Neural cell (in vitro differentiated cells): ENCODE data around the gene NOTCH4. TPM values are rescaled to one million over a fixed set of nuclear protein-coding genes. Genes with fewer than 3 reads are reported as not detected.

ENCODE experiments used
- H2AFZ ChIP-seq: fragments of 200-600, 300-800 bp; sonication (generic), shearing (Covaris generic); 2 replicates; pipeline ENCODE4 v1.6.0; 2014; ENCODE audit warnings: low read depth, mild to moderate bottlenecking, antibody characterized with exemption, low read length, moderate library complexity
- H3F3A ChIP-seq: fragments of 200-600 bp; shearing (Covaris generic); 2 replicates; pipeline ENCODE4 v1.6.1; 2016; ENCODE audit warnings: mild to moderate bottlenecking, moderate library complexity, mixed read lengths, antibody characterized with exemption, low read length; ENCODE audit not compliant: insufficient read depth, poor library complexity, severe bottlenecking
- H3K27ac ChIP-seq: fragments of 200-600, 300-800 bp; sonication (generic), shearing (Covaris generic); 2 replicates; pipeline ENCODE4 v1.5.1; 2014; ENCODE audit warnings: mild to moderate bottlenecking, low read length, moderate library complexity
- H3K27me3 ChIP-seq: fragments of 300-800, 200-600 bp; sonication (generic), shearing (Covaris generic); 2 replicates; pipeline ENCODE4 v1.6.0; 2014; ENCODE audit warnings: mild to moderate bottlenecking, low read depth, low read length, moderate library complexity; ENCODE audit not compliant: insufficient read depth
- H3K36me3 ChIP-seq: fragments of 300-800, 200-600 bp; sonication (generic), shearing (Covaris generic); 2 replicates; pipeline ENCODE4 v1.5.1; 2014; ENCODE audit warnings: mild to moderate bottlenecking, antibody characterized with exemption, low read length, moderate library complexity; ENCODE audit not compliant: insufficient read depth
- H3K4me2 ChIP-seq: fragments of 300-800, 200-600 bp; sonication (generic), shearing (Covaris generic); 2 replicates; pipeline ENCODE4 v1.6.0; 2014; ENCODE audit warnings: mild to moderate bottlenecking, low read length
- H3K4me3 ChIP-seq: fragments of 300-800, 200-600 bp; sonication (generic), shearing (Covaris generic); 2 replicates; pipeline ENCODE4 v1.5.1; 2014; ENCODE audit warnings: mild to moderate bottlenecking, low read length, moderate library complexity
- H3K79me2 ChIP-seq: fragments of 200-600 bp; shearing (Covaris generic); replicated peaks from 2 replicates; pipeline ENCODE4 v1.6.0; 2014; ENCODE audit warnings: mild to moderate bottlenecking, low read length, moderate library complexity; ENCODE audit not compliant: insufficient read depth
- H3K9ac ChIP-seq: fragments of 300-800, 200-600 bp; sonication (generic), shearing (Covaris generic); 2 replicates; pipeline ENCODE4 v1.6.1; 2016; ENCODE audit warnings: mild to moderate bottlenecking, low read length, mixed read lengths
- H3K9me2 ChIP-seq: fragments of 200-600 bp; shearing (Covaris generic); 2 replicates; pipeline ENCODE4 v1.6.1; 2016; ENCODE audit warnings: mild to moderate bottlenecking, low read length, mixed read lengths; ENCODE audit not compliant: insufficient read depth
- H3K9me3 ChIP-seq: fragments of 200-600, 300-800 bp; sonication (generic), shearing (Covaris generic); 2 replicates; pipeline ENCODE4 v1.6.1; 2016; ENCODE audit warnings: mild to moderate bottlenecking, mixed run types, low read length, moderate library complexity, mixed read lengths
- H4K20me1 ChIP-seq: fragments of 200-600 bp; shearing (Covaris generic); 2 replicates; pipeline ENCODE4 v1.6.1; 2016; ENCODE audit warnings: mild to moderate bottlenecking, mixed run types; ENCODE audit not compliant: insufficient read depth
- CTCF ChIP-seq: fragments of 450-650 bp; IDR thresholded peaks from 2 replicates; pipeline ENCODE4 v1.5.1; 2014; ENCODE audit warnings: antibody characterized with exemption, mild to moderate bottlenecking, moderate library complexity; ENCODE audit not compliant: poor library complexity, severe bottlenecking
- EP300 ChIP-seq: fragments of 450-650 bp; conservative IDR thresholded peaks from 2 replicates; pipeline ENCODE4 v1.6.1; 2014; ENCODE audit warnings: antibody characterized with exemption, mild to moderate bottlenecking, moderate library complexity; ENCODE audit not compliant: poor library complexity, severe bottlenecking
- EZH2 ChIP-seq: fragments of 200-600, 300-800 bp; shearing (Covaris generic), sonication (generic); IDR thresholded peaks from 2 replicates; pipeline ENCODE4 v1.6.1; 2014; ENCODE audit warnings: antibody characterized with exemption, low read length, borderline replicate concordance, mild to moderate bottlenecking; ENCODE audit not compliant: insufficient read depth, poor library complexity, severe bottlenecking
- MXI1 ChIP-seq: fragments of 450-650 bp; conservative IDR thresholded peaks from 2 replicates; pipeline ENCODE4 v1.6.1; 2014; ENCODE audit warnings: antibody characterized with exemption, mild to moderate bottlenecking; ENCODE audit not compliant: poor library complexity, severe bottlenecking
- POLR2AphosphoS5 ChIP-seq: IDR thresholded peaks from 2 replicates; pipeline ENCODE4 v1.6.1; 2012
- RAD21 ChIP-seq: fragments of 450-650 bp; conservative IDR thresholded peaks from 2 replicates; pipeline ENCODE4 v1.6.1; 2014; ENCODE audit warnings: antibody characterized with exemption, mild to moderate bottlenecking, moderate library complexity
- REST ChIP-seq: IDR thresholded peaks from 2 replicates; pipeline ENCODE4 v1.6.1; 2012; ENCODE audit warnings: borderline replicate concordance
- SMC3 ChIP-seq: fragments of 450-650 bp; conservative IDR thresholded peaks from 2 replicates; pipeline ENCODE4 v1.6.1; 2014; ENCODE audit warnings: antibody characterized with exemption, mild to moderate bottlenecking, moderate library complexity; ENCODE audit not compliant: poor library complexity
- TAF1 ChIP-seq: IDR thresholded peaks from 2 replicates; pipeline ENCODE4 v1.6.1; 2012; ENCODE audit warnings: low read depth
- polyA plus RNA-seq: library from polyadenylated mRNA; depleted of rRNA; stranded (reverse); fragments of >200 nt; gene quantifications from 2 replicates; pipeline ENCODE4 v1.2.3, GENCODE V29; 2014

The NOTCH4 gene
- polyA plus RNA-seq, 1 donor from 2014 or later: 5.5 TPM

GRCh38 chr6:32210191-32210601 is 13.7 kb downstream of the NOTCH4 start:
- H2AFZ ChIP-seq: no peak overlapping the region
- no peak overlapping the region for H3K27ac ChIP-seq
- no peaks in the 10 kb centered on the region for H4K20me1 ChIP-seq
- no peaks in the 10 kb centered on the region for H3K9me3 ChIP-seq
- H3K4me2 ChIP-seq: no peak overlapping the region
- no peaks in the 10 kb centered on the region for H3K27me3 ChIP-seq
- H3F3A ChIP-seq: no peaks in the 10 kb centered on the region
- no peak overlapping the region for H3K9ac ChIP-seq
- no peaks in the 10 kb centered on the region for H3K9me2 ChIP-seq
- no peak overlapping the region for H3K4me3 ChIP-seq
- no peak for TF ChIP-seq EZH2
- TF ChIP-seq REST: no peak
- TF ChIP-seq EP300: no peak
- no peak for TF ChIP-seq MXI1
- TF ChIP-seq POLR2AphosphoS5: no peak
- TF ChIP-seq RAD21: no peak
- H3K36me3 ChIP-seq: no peaks in the 10 kb centered on the region
- no peaks in the 10 kb centered on the region for H3K79me2 ChIP-seq

GRCh38 chr6:32208996-32209395 is 14.9 kb downstream of the NOTCH4 start:
- TF ChIP-seq EP300 (no peak), MXI1 (no peak), REST (no peak), POLR2AphosphoS5 (no peak), RAD21 (no peak), TAF1 (no peak), EZH2 (no peak), SMC3 (no peak), CTCF (no peak)
- no peaks in the 10 kb centered on the region for H3K27me3 ChIP-seq
- no peaks in the 10 kb centered on the region for H4K20me1 ChIP-seq
- H3K4me2 ChIP-seq: no peak overlapping the region
- H3F3A ChIP-seq: no peaks in the 10 kb centered on the region
- no peak overlapping the region for H3K27ac ChIP-seq
- H3K9me2 ChIP-seq: no peaks in the 10 kb centered on the region
- no peak overlapping the region for H3K4me3 ChIP-seq
- H3K36me3 ChIP-seq: no peaks in the 10 kb centered on the region
- no peaks in the 10 kb centered on the region for H3K9me3 ChIP-seq
- no peaks in the 10 kb centered on the region for H3K79me2 ChIP-seq
- no peak overlapping the region for H2AFZ ChIP-seq
- no peak overlapping the region for H3K9ac ChIP-seq
